ENCODE data around the gene TMEM128.
"Not testable (repeated sequence)": the region's sequence is repeated elsewhere in the genome, so short reads cannot be mapped to it uniquely, and the experiment has no call there.

The TMEM128 gene

DNA sequence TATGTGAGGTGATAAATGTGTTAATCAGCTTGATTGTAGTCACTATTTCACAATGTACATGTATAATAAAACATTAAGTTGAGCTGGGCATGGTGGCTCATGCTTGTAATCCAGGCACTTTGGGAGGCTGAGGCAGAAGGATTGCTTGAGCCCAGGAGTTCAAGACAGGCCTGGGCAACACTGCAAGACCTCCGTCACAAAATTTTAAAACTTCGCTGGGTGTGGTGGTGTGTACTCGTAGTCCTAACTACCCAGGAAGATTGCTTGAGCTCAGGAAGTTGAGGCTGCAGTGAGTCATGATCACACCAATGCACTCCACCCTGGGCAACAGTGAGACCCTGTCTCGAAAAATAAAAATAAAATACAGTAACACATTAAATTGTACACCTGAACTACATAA lies 21.8 kb upstream of the TMEM128 start:
- no peak for DNase-seq (ENCODE audit: low read depth)
- TF ChIP-seq, protein P1, sequence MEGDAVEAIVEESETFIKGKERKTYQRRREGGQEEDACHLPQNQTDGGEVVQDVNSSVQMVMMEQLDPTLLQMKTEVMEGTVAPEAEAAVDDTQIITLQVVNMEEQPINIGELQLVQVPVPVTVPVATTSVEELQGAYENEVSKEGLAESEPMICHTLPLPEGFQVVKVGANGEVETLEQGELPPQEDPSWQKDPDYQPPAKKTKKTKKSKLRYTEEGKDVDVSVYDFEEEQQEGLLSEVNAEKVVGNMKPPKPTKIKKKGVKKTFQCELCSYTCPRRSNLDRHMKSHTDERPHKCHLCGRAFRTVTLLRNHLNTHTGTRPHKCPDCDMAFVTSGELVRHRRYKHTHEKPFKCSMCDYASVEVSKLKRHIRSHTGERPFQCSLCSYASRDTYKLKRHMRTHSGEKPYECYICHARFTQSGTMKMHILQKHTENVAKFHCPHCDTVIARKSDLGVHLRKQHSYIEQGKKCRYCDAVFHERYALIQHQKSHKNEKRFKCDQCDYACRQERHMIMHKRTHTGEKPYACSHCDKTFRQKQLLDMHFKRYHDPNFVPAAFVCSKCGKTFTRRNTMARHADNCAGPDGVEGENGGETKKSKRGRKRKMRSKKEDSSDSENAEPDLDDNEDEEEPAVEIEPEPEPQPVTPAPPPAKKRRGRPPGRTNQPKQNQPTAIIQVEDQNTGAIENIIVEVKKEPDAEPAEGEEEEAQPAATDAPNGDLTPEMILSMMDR (IDR thresholded peaks at IDR 0.05; ENCODE audit: control insufficient read depth, extremely low read depth, insufficient read depth), result no peak

DNA sequence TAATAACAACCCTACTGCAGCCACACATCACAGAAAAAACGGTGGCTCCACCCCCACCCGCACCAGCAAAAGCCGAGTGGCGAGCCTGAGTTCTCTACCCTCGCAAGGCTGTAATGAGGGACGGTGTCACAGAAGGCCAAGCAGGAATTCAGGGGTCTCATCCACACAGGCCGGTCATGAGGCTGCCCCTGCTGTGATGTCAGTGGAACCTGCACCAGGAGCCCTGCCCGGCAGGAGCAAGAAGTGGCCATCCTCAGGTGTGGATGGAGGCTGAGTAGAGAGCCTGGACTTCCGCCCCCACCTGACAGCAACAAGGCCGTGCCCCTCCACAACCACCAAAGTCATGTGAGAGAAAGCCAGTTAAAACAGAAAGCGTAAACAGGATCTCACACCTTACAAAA lies 21.3 kb upstream of the TMEM128 start:
- H3K4me3 ChIP-seq (ENCODE audit: low read depth, low read length), result no peak overlapping the region
- TF ChIP-seq, protein P1 (IDR thresholded peaks at IDR 0.05; ENCODE audit: control insufficient read depth, extremely low read depth, insufficient read depth), result no peak
- no peak for DNase-seq (ENCODE audit: low read depth)

More for the DNA sequence above, 21.8 kb upstream of the TMEM128 start:
- no peak overlapping the region for H3K4me3 ChIP-seq (ENCODE audit: low read depth, low read length)

DNA sequence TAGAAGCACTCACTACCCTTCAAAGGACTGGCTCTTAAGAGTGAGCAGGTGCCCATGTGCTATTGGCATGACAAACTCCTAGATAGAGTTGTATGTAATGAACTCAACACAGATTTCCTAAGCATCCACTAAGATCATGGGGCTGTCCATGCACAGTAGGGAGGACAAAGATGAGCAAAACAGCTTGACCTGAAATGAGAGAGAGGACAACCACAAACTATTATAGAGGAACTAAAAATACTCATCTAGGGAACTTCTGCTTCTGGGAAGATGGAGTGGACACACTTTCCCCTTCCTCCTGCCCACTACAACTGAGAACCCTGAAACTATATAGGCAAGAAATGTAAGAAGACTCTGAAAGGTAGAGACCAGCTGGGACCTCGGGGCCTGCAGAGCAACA lies 20.8 kb upstream of the TMEM128 start:
- DNase-seq (ENCODE audit: low read depth), result no peak
- H3K4me3 ChIP-seq (ENCODE audit: low read depth, low read length), result no peak overlapping the region
- TF ChIP-seq, protein P1 (IDR thresholded peaks at IDR 0.05; ENCODE audit: control insufficient read depth, extremely low read depth, insufficient read depth), result no peak

DNA sequence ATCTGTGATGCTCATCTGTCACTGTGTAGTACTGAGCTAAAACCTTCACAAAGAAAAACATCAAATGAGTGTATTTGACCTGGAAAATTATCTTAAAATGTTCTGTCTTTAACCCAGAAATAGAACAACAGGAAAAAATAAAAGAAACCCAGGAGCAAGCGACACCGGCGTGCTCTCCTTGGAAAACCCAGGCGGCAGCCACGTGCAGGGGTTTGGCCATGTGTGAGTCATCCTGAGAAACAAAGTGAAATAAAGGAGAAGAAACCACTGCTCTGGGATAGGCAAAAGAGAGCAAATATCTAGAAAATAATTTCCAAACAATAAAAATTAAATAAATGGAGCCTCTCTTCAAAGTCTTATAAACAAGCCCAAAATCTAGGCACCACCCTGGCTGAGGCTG lies 20.0 kb upstream of the TMEM128 start:
- DNase-seq (ENCODE audit: low read depth), result no peak
- no peak overlapping the region for H3K4me3 ChIP-seq (ENCODE audit: low read depth, low read length)
- TF ChIP-seq, protein P1 (IDR thresholded peaks at IDR 0.05; ENCODE audit: control insufficient read depth, extremely low read depth, insufficient read depth), result no peak

DNA sequence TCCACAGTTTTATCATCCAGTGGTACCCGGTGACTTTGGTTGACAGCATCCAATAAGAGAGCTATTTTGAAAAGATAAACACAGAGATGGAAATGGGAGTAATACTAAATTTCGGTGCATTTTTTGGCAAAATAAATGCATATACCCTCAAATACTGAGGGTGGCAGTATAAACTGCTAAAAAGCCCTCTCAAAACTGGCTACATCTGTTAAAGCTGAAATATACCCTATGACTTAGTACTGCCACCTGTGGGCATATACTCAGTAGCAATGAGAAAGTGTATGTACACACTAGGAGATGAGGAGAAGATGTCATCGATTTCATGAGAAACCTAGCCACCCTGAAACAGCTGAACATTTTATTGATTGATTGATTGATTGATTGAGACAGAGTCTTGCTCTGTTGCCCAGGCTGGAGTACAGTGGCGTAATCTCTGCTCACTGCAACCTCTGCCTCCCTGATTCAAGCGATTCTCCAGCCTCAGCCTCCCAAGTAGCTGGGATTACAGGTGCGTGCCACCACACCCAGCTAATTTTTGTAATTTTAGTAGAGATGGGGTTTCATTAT lies 12.2 kb upstream of the TMEM128 start:
- TF ChIP-seq, protein P1 (IDR thresholded peaks at IDR 0.05; ENCODE audit: control insufficient read depth, extremely low read depth, insufficient read depth), result peak; percentile 36
- no peak overlapping the region for H3K4me3 ChIP-seq (ENCODE audit: low read depth, low read length)
- no peak for DNase-seq (ENCODE audit: low read depth)

DNA sequence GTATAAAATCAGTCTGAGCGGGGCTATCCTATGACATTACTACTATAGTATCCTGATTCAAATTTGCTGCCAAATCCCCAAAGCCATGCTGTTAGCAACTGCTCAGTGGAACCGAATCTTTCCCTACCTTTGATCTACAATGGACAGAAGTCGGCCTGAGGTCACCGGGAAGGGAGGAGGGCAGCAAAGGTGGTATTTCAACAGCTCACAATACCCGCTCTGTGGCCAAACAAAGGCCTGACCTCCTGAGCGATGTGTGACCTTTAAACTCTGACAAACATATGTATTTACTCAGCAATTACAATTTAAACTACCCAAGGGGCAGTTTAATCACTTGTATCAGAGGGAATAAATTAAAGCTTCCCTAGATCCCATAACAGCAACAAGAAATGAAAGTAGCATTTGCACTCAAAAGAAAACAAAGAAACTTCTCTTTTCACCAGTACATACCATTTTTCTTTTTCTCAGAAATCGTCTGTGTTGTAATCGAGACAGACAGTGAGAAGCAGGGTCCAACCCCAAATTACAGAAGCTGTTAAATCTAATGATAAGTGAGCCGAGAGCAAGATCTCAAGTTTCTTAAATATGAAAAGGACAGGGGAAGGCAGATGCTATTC lies 11.6 kb upstream of the TMEM128 start:
- H3K4me3 ChIP-seq (ENCODE audit: low read depth, low read length), result no peak overlapping the region
- TF ChIP-seq, protein P1 (IDR thresholded peaks at IDR 0.05; ENCODE audit: control insufficient read depth, extremely low read depth, insufficient read depth), result no peak
- no peak for DNase-seq (ENCODE audit: low read depth)

DNA sequence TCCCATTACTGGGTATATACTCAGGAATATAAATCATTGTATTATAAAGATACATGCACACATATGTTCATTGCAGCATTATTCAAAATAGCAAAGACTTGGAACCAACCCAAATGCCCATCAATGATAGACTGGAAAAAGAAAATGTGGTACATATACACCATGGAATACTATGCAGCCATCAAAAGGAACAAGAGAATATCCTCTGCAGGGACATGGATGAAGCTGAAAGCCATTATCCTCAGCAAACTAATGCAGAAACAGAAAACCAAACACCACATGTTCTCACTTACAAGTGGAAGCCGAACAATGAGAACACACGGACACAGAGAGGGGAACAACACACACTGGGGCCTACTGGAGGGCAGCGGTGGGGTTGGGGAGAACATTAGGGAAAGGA lies 9.7 kb upstream of the TMEM128 start:
- not testable (repeated sequence) for DNase-seq (ENCODE audit: low read depth); H3K4me3 ChIP-seq (ENCODE audit: low read depth, low read length)

Data from LNCaP clone FGC (cell line).